SK-N-MC (cell line): ENCODE data around the gene LPIN1.
A peak's percentile ranks its signal among the peaks of the same experiment; 100 is the strongest.

Experiments
- DNase-seq: peaks from one replicate; pipeline ENCODE4 v3.0.0-alpha.2; 2011; ENCODE audit warnings: low read depth, low spot score
- H3K27ac ChIP-seq: fragments of 200-600 bp; sonication (generic); 2 replicates; pipeline ENCODE4 v1.5.1; 2016; ENCODE audit warnings: mixed run types
- H3K36me3 ChIP-seq: fragments of 200-600 bp; sonication (generic); 2 replicates; pipeline ENCODE4 v1.6.1; 2017; ENCODE audit warnings: antibody characterized with exemption, low read length, mixed read lengths; ENCODE audit not compliant: insufficient read depth
- H3K4me3 ChIP-seq: fragments of 200-600 bp; sonication (generic); 2 replicates; pipeline ENCODE4 v1.5.1; 2016
- H3K9ac ChIP-seq: fragments of 200-600 bp; sonication (generic); 2 replicates; pipeline ENCODE4 v1.8.0; 2017; ENCODE audit warnings: mixed run types, mixed read lengths; ENCODE audit not compliant: insufficient read length
- H3K9me3 ChIP-seq: fragments of 200-600 bp; sonication (generic); 2 replicates; pipeline ENCODE4 v1.6.1; 2017; ENCODE audit warnings: low read depth, mild to moderate bottlenecking, antibody characterized with exemption, low read length, moderate library complexity, mixed read lengths
- EZH2 ChIP-seq: fragments of 200-600 bp; sonication (generic); IDR thresholded peaks from one replicate; pipeline ENCODE4 v1.6.1; 2017; ENCODE audit warnings: antibody characterized with exemption
- FOXP2 ChIP-seq: optimal IDR thresholded peaks from 2 replicates; pipeline ENCODE3; 2011; ENCODE audit warnings: mild to moderate bottlenecking, moderate library complexity; ENCODE audit not compliant: insufficient read depth; ENCODE audit errors: extremely low read length, control extremely low read depth
- POLR2AphosphoS5 ChIP-seq: IDR thresholded peaks from 2 replicates; pipeline ENCODE4 v1.6.1; 2012; ENCODE audit warnings: mild to moderate bottlenecking, low read depth, low read length, borderline replicate concordance

Gene LPIN1, protein sequence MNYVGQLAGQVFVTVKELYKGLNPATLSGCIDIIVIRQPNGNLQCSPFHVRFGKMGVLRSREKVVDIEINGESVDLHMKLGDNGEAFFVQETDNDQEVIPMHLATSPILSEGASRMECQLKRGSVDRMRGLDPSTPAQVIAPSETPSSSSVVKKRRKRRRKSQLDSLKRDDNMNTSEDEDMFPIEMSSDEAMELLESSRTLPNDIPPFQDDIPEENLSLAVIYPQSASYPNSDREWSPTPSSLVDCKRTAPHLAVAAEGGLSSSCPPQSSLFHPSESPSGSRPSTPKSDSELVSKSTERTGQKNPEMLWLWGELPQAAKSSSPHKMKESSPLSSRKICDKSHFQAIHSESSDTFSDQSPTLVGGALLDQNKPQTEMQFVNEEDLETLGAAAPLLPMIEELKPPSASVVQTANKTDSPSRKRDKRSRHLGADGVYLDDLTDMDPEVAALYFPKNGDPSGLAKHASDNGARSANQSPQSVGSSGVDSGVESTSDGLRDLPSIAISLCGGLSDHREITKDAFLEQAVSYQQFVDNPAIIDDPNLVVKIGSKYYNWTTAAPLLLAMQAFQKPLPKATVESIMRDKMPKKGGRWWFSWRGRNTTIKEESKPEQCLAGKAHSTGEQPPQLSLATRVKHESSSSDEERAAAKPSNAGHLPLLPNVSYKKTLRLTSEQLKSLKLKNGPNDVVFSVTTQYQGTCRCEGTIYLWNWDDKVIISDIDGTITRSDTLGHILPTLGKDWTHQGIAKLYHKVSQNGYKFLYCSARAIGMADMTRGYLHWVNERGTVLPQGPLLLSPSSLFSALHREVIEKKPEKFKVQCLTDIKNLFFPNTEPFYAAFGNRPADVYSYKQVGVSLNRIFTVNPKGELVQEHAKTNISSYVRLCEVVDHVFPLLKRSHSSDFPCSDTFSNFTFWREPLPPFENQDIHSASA

GRCh38 chr2:11746376-11746806 lies at the start of gene LPIN1:
TSS of gene LPIN1 (plus strand) at chr2:11746632. CDS start at chr2:11765542, 18,910 bp downstream.
- no peaks in the 10 kb centered on the region for H3K9me3 ChIP-seq
- H3K4me3 ChIP-seq: peak within 1 kb of the TSS; percentile 82
- no peaks in the 10 kb centered on the region for H3K36me3 ChIP-seq
- H3K9ac ChIP-seq: peak within 1 kb of the TSS; percentile 65
- TF ChIP-seq POLR2AphosphoS5: 0 out of 2 replicates have a peak, but pooled peaks have one; percentile 22
- TF ChIP-seq EZH2: no peak
- no peak for DNase-seq
- H3K27ac ChIP-seq: no peak within 1 kb of the TSS

DNA sequence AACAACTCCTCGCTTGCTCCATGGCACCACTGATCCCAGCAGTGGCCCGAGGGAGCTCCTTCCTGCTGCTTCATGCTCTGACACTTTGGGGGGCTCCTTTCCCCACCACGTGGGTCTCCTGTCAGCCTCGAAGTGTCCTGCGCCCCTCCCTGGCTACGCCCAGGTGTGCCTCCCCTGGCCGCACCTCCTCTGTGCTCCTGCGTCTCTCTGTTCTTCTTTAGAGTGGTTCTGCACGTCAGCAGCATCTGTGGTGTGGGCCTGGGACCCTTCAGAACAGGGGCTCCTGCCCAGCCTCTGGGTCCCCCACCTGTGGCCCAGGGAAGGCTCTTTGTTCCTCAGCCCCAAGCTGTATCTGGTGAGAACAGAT lies 49.7 kb upstream of the LPIN1 start:
- no peak overlapping the region for H3K4me3 ChIP-seq
- no peak overlapping the region for H3K9ac ChIP-seq
- no peaks in the 10 kb centered on the region for H3K9me3 ChIP-seq
- no peaks in the 10 kb centered on the region for H3K36me3 ChIP-seq
- TF ChIP-seq EZH2: no peak
- no peak for DNase-seq
- H3K27ac ChIP-seq: no peak overlapping the region

GRCh38 chr2:11697103-11697871 lies 49.1 kb upstream of the LPIN1 start:
- Histone ChIP-seq H3K36me3 (no peaks in the 10 kb centered on the region), H3K27ac (no peak overlapping the region), H3K4me3 (no peak overlapping the region), H3K9ac (no peak overlapping the region), H3K9me3 (no peaks in the 10 kb centered on the region)
- no peak for DNase-seq
- TF ChIP-seq FOXP2: no peak
- TF ChIP-seq EZH2: no peak
- TF ChIP-seq POLR2AphosphoS5: no peak

- Histone ChIP-seq H3K4me3 (no peak overlapping the region), H3K36me3 (no peaks in the 10 kb centered on the region), H3K9me3 (no peaks in the 10 kb centered on the region), H3K9ac (no peak overlapping the region), H3K27ac (no peak overlapping the region)
- no peak for DNase-seq
- TF ChIP-seq POLR2AphosphoS5: no peak
- TF ChIP-seq EZH2: no peak
- TF ChIP-seq FOXP2: no peak
These were observed 48.2 kb upstream of the LPIN1 start for GRCh38 chr2:11698009-11698922.

GRCh38 chr2:11699686-11700670 lies 46.5 kb upstream of the LPIN1 start:
- no peak for TF ChIP-seq EZH2
- no peak for TF ChIP-seq POLR2AphosphoS5
- no peak for TF ChIP-seq FOXP2
- Histone ChIP-seq H3K36me3 (no peaks in the 10 kb centered on the region), H3K4me3 (no peak overlapping the region), H3K27ac (no peak overlapping the region), H3K9me3 (no peaks in the 10 kb centered on the region), H3K9ac (no peak overlapping the region)
- DNase-seq: no peak

- Histone ChIP-seq H3K9ac (no peak overlapping the region), H3K4me3 (no peak overlapping the region), H3K36me3 (no peaks in the 10 kb centered on the region), H3K27ac (no peak overlapping the region), H3K9me3 (no peaks in the 10 kb centered on the region)
- no peak for TF ChIP-seq POLR2AphosphoS5
- no peak for TF ChIP-seq EZH2
- TF ChIP-seq FOXP2: no peak
- no peak for DNase-seq
These were observed 45.2 kb upstream of the LPIN1 start for GRCh38 chr2:11701206-11701605.

GRCh38 chr2:11701751-11702301 lies 44.6 kb upstream of the LPIN1 start:
- no peak for TF ChIP-seq EZH2
- TF ChIP-seq FOXP2: no peak
- TF ChIP-seq POLR2AphosphoS5: no peak
- DNase-seq: no peak
- no peak overlapping the region for H3K4me3 ChIP-seq
- no peak overlapping the region for H3K9ac ChIP-seq
- H3K36me3 ChIP-seq: no peaks in the 10 kb centered on the region
- H3K9me3 ChIP-seq: no peaks in the 10 kb centered on the region
- H3K27ac ChIP-seq: no peak overlapping the region
